GM12865 (cell line): ENCODE results near the gene SPATC1L.

Source experiments
- DNase-seq: peaks from one replicate; pipeline ENCODE4 v3.0.0; 2010; ENCODE audit warnings: low read depth
- H3K4me3 ChIP-seq: 2 replicates; pipeline ENCODE4 v1.5.1; 2011; ENCODE audit warnings: mild to moderate bottlenecking, low read depth, low read length, control low read depth
- TF ChIP-seq, protein P1 (sequence below): IDR thresholded peaks from 2 replicates; pipeline ENCODE4 v1.5.1; 2011; ENCODE audit warnings: low read length, control low read depth, low read depth, inconsistent platforms; ENCODE audit not compliant: insufficient read depth; ENCODE audit errors: missing control alignments

The SPATC1L gene

DNA sequence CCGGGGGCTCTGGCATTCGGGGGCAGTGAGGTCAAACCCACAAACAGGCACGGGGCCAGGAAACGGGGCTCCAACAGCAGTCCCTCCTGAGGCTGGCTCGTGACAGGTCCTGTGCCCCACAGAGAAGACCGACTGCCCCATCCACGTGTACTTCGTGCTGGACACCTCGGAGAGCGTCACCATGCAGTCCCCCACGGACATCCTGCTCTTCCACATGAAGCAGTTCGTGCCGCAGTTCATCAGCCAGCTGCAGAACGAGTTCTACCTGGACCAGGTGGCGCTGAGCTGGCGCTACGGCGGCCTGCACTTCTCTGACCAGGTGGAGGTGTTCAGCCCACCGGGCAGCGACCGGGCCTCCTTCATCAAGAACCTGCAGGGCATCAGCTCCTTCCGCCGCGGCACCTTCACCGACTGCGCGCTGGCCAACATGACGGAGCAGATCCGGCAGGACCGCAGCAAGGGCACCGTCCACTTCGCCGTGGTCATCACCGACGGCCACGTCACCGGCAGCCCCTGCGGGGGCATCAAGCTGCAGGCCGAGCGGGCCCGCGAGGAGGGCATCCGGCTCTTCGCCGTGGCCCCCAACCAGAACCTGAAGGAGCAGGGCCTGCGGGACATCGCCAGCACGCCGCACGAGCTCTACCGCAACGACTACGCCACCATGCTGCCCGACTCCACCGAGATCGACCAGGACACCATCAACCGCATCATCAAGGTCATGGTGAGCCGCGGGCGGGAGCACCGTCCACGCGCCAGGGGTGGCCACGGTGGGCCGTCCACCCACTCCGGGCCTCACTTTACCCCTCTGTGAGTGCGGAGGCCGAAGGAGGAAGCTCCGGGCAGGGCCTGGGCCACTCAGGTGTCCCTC lies 72.2 kb downstream of the SPATC1L start:
- H3K4me3 ChIP-seq = no peak overlapping the region
- TF ChIP-seq, protein P1, sequence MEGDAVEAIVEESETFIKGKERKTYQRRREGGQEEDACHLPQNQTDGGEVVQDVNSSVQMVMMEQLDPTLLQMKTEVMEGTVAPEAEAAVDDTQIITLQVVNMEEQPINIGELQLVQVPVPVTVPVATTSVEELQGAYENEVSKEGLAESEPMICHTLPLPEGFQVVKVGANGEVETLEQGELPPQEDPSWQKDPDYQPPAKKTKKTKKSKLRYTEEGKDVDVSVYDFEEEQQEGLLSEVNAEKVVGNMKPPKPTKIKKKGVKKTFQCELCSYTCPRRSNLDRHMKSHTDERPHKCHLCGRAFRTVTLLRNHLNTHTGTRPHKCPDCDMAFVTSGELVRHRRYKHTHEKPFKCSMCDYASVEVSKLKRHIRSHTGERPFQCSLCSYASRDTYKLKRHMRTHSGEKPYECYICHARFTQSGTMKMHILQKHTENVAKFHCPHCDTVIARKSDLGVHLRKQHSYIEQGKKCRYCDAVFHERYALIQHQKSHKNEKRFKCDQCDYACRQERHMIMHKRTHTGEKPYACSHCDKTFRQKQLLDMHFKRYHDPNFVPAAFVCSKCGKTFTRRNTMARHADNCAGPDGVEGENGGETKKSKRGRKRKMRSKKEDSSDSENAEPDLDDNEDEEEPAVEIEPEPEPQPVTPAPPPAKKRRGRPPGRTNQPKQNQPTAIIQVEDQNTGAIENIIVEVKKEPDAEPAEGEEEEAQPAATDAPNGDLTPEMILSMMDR = no peak
- DNase-seq = no peak

DNA sequence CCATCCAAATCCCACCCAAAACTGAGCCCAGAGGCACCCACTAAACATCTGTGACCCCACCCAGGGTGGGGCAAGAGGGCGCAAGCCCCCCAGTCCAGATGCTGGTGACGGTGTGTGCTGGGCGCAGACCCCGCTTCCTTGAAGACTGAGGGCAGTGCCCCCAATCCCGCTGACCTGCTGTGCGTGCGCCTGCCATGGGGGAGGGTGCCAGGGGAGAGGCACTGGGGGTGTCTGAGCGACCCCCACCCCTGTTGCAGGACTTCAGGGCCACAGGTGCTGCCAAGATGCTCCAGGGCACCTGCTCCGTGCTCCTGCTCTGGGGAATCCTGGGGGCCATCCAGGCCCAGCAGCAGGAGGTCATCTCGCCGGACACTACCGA lies 73.1 kb downstream of the SPATC1L start:
- H3K4me3 ChIP-seq = no peak overlapping the region
- DNase-seq = no peak
- TF ChIP-seq, protein P1 = no peak
